GM23248 (cell line): ENCODE data around the gene CREB3L2. TPM values are rescaled to one million over a fixed set of nuclear protein-coding genes. Genes with fewer than 3 reads are reported as not detected.

Source experiments
- DNase-seq: peaks from one replicate; pipeline ENCODE4 v3.0.0-alpha.2; 2015
- H2AFZ ChIP-seq: fragments of 200-600 bp; sonication (generic); 2 replicates; pipeline ENCODE4 v1.6.1; 2016; ENCODE audit warnings: antibody characterized with exemption
- H3F3A ChIP-seq: fragments of 200-600 bp; sonication (generic); 2 replicates; pipeline ENCODE4 v1.6.1; 2016; ENCODE audit warnings: mild to moderate bottlenecking, antibody characterized with exemption, mixed run types; ENCODE audit not compliant: insufficient read depth
- H3K27ac ChIP-seq: fragments of 200-600 bp; sonication (generic); 2 replicates; pipeline ENCODE4 v1.5.1; 2016; ENCODE audit warnings: mild to moderate bottlenecking
- H3K27me3 ChIP-seq: fragments of 200-600 bp; sonication (generic); replicated peaks from 2 replicates; pipeline ENCODE4 v1.6.1; 2016; ENCODE audit warnings: mild to moderate bottlenecking; ENCODE audit not compliant: insufficient read depth
- H3K36me3 ChIP-seq: fragments of 200-600 bp; sonication (generic); 2 replicates; pipeline ENCODE4 v1.6.1; 2016; ENCODE audit warnings: low read depth, mild to moderate bottlenecking
- H3K4me1 ChIP-seq: fragments of 200-600 bp; sonication (generic); 2 replicates; pipeline ENCODE4 v1.6.1; 2016; ENCODE audit warnings: mild to moderate bottlenecking; ENCODE audit not compliant: insufficient read depth
- H3K4me2 ChIP-seq: fragments of 200-600 bp; sonication (generic); one replicate; pipeline ENCODE4 v1.6.1; 2016; ENCODE audit warnings: mild to moderate bottlenecking; ENCODE audit not compliant: unreplicated experiment
- H3K4me3 ChIP-seq: fragments of 200-600 bp; sonication (generic); 2 replicates; pipeline ENCODE4 v1.5.1; 2016; ENCODE audit warnings: mild to moderate bottlenecking
- H3K79me2 ChIP-seq: fragments of 200-600 bp; sonication (generic); 2 replicates; pipeline ENCODE4 v1.6.1; 2016; ENCODE audit warnings: mild to moderate bottlenecking; ENCODE audit not compliant: insufficient read depth
- H3K9ac ChIP-seq: fragments of 200-600 bp; sonication (generic); 2 replicates; pipeline ENCODE4 v1.6.1; 2016; ENCODE audit warnings: mild to moderate bottlenecking
- H3K9me2 ChIP-seq: fragments of 200-600 bp; sonication (generic); 2 replicates; pipeline ENCODE4 v1.6.1; 2016; ENCODE audit warnings: mixed run types, mild to moderate bottlenecking, moderate library complexity; ENCODE audit not compliant: insufficient read depth
- H3K9me3 ChIP-seq: fragments of 200-600 bp; sonication (generic); one replicate; pipeline ENCODE4 v1.6.1; 2017; ENCODE audit warnings: low read depth
- H4K20me1 ChIP-seq: fragments of 200-600 bp; sonication (generic); 2 replicates; pipeline ENCODE4 v1.6.0; 2016; ENCODE audit not compliant: insufficient read depth
- EZH2 ChIP-seq: fragments of 200-600 bp; sonication (generic); IDR thresholded peaks from 2 replicates; pipeline ENCODE4 v1.6.1; 2018; ENCODE audit warnings: antibody characterized with exemption, mild to moderate bottlenecking; ENCODE audit not compliant: insufficient read depth, poor library complexity, severe bottlenecking
- EZH2phosphoT487 ChIP-seq: fragments of 200-600 bp; sonication (generic); IDR thresholded peaks from 2 replicates; pipeline ENCODE4 v1.6.1; 2018; ENCODE audit warnings: antibody characterized with exemption, moderate library complexity, mild to moderate bottlenecking, low read depth; ENCODE audit not compliant: insufficient read depth
- WGBS, 2 experiments: methylation state at CpG; one replicate each; pipeline ENCODE4 v1.1.6; 2015 to 2017; ENCODE audit warnings: low lambda C conversion rate in 2 of 2, low coverage in 1 of 2; ENCODE audit errors: missing lambda C conversion rate in 2 of 2; 5-methylcytosine and 5-hydroxymethylcytosine counted together
- in situ Hi-C: fragments of 300-500 bp; cut with MboI; formaldehyde crosslinking; loops from 2 replicates; pipeline ENCODE4 v1.15.0; 2020
- polyA plus RNA-seq: library from polyadenylated mRNA; unstranded; fragments of >200 nt; fragmentation: Nextera tagmentation; extraction: Ambion mirVana; gene quantifications from 2 replicates; pipeline ENCODE4 v1.2.1, GENCODE V29; 2016
- total RNA-seq: library from RNA; depleted of rRNA; stranded (reverse); fragments of >200 nt; shearing (Covaris generic); gene quantifications from 2 replicates; pipeline ENCODE4 v1.2.3, GENCODE V29; 2014

Gene CREB3L2
- total and polyA plus RNA-seq, 2 experiments from 2014 or later, result 43.7 to 53.7 TPM

- H3K79me2 ChIP-seq, result peaks cover 34% of the 10 kb centered on the region
- no peaks in the 10 kb centered on the region for H3K9me3 ChIP-seq
- WGBS, 2 experiments, result 98 to 99% methylated on average over 4 of the region's 4 CpGs
- H3K36me3 ChIP-seq, result no peaks in the 10 kb centered on the region
- H4K20me1 ChIP-seq, result no peaks in the 10 kb centered on the region
- in situ Hi-C loops, result no loop called here
- H3K9me2 ChIP-seq, result no peaks in the 10 kb centered on the region
- H3K4me1 ChIP-seq, result peaks cover 13% of the 10 kb centered on the region
- no peaks in the 10 kb centered on the region for H3K27me3 ChIP-seq
- H3K4me3 ChIP-seq, result no peak overlapping the region
- no peak overlapping the region for H3K27ac ChIP-seq
- no peak overlapping the region for H3K9ac ChIP-seq
- peaks cover 19% of the 10 kb centered on the region for H3F3A ChIP-seq
- DNase-seq, result no peak
- no peak for TF ChIP-seq EZH2
- no peak for TF ChIP-seq EZH2phosphoT487
- peak overlapping the region; percentile 13; the same call in 1 of the 2 replicates for H2AFZ ChIP-seq
- no peak overlapping the region for H3K4me2 ChIP-seq
These were observed 2.2 kb upstream of the CREB3L2 start for GRCh38 chr7:138004046-138004445.

GRCh38 chr7:138002828-138003189 lies 923 bp upstream of the CREB3L2 start:
- H4K20me1 ChIP-seq, result no peaks in the 10 kb centered on the region
- peaks cover 46% of the 10 kb centered on the region for H3K79me2 ChIP-seq
- H3K9me3 ChIP-seq, result no peaks in the 10 kb centered on the region
- H3K9ac ChIP-seq, result peak overlapping the region; percentile 47
- TF ChIP-seq EZH2phosphoT487 (no peak), EZH2 (no peak)
- no peaks in the 10 kb centered on the region for H3K9me2 ChIP-seq
- no peak for DNase-seq
- peak overlapping the region; percentile 53 for H3K4me3 ChIP-seq
- no peaks in the 10 kb centered on the region for H3K27me3 ChIP-seq
- peak overlapping the region; percentile 27; the same call in 1 of the 2 replicates for H3K27ac ChIP-seq
- H2AFZ ChIP-seq, result peak overlapping the region; percentile 81
- 74 to 77% methylated on average over 6 of the region's 6 CpGs for WGBS, 2 experiments
- peak overlapping the region; percentile 39 for H3K4me2 ChIP-seq
- H3F3A ChIP-seq, result peaks cover 30% of the 10 kb centered on the region
- H3K4me1 ChIP-seq, result peaks cover 22% of the 10 kb centered on the region
- no peaks in the 10 kb centered on the region for H3K36me3 ChIP-seq
- in situ Hi-C loops, result no loop called here

DNA sequence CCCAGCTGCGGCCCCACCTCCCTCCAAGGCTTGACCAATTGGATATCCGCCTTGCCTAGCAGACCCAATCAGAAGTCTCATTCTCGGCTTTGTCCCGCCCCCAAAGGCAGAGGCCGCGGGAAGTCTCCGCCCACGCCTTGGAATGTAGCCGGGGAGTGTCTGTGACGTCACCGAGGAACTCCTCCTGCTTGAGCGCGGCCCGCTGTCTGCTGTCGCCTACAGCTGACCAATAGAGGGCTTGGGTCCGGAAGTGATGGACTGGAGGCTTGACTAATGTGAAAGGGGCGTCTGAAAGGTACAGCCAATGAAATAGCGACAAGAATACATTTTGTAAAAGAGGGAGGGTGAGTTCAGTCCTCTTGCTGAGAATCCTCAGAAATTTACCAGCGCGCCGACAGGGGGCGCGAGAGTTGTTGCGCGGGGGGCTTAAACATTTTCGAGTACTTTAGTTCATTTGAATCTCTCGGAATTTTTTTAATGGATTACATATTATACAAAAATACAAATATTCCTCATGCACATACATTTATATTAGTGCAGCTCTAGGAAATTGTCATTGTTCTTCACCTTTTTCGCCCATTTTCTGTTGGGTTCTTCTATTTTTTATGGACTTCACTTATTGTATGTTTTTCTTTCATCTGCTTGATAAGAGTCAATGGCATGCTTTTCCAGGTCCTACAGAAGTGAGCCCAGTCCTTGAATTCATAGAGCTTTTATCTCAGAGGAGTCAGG lies 376 bp upstream of the CREB3L2 start:
- peaks cover 27% of the 10 kb centered on the region for H3K4me1 ChIP-seq
- H3K4me3 ChIP-seq, result peak overlapping the region; percentile 89
- H4K20me1 ChIP-seq, result no peaks in the 10 kb centered on the region
- H3K79me2 ChIP-seq, result peaks cover 52% of the 10 kb centered on the region
- 2 to 3% methylated on average over 28 of the region's 28 CpGs for WGBS, 2 experiments
- peak; percentile 99 for DNase-seq
- peak overlapping the region; percentile 39 for H3K4me2 ChIP-seq
- no peaks in the 10 kb centered on the region for H3K9me3 ChIP-seq
- H3K9ac ChIP-seq, result peak overlapping the region; percentile 99
- H2AFZ ChIP-seq, result peak overlapping the region; percentile 81
- no peaks in the 10 kb centered on the region for H3K36me3 ChIP-seq
- no peaks in the 10 kb centered on the region for H3K27me3 ChIP-seq
- H3F3A ChIP-seq, result peaks cover 30% of the 10 kb centered on the region
- H3K9me2 ChIP-seq, result no peaks in the 10 kb centered on the region
- TF ChIP-seq EZH2, result no peak
- no peak for TF ChIP-seq EZH2phosphoT487
- in situ Hi-C loops, result no loop called here
- peak overlapping the region; percentile 96 for H3K27ac ChIP-seq

DNA sequence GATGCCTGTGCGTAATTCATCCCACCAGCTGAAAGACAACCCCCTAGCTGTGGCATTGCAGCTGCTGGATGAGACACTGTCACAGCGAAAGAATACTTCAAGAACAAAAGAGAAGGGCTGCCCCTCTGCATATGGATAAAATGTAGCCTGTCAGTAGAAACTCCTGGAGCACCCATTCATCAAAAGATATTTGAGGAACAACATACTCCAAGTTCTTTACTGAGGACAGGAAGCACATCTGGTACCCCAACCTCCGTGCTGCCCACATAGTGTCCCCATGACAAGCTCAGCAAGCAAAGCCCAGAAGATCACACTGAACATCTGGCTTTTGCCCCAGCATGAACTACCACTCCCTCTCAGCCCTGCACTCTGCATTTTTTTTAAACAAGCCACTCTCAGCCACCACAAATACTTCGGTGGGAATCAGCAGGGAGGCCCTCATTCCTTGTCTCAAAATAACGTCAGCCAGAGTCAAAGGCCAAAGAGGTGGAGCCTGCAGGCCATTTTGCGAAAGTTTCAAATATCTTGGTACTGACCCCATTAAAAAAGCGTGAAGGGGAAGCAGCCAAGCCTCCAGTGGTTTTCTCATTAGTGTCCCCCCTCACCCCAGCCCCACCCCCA lies 1.7 kb downstream of the CREB3L2 start:
- Histone ChIP-seq H3F3A (peaks cover 46% of the 10 kb centered on the region), H3K9me2 (no peaks in the 10 kb centered on the region), H4K20me1 (no peaks in the 10 kb centered on the region), H3K4me1 (peaks cover 39% of the 10 kb centered on the region), H2AFZ (no peak overlapping the region), H3K27me3 (no peaks in the 10 kb centered on the region), H3K9ac (peak overlapping the region; percentile 99), H3K27ac (peak overlapping the region; percentile 96), H3K4me3 (peak overlapping the region; percentile 89), H3K9me3 (no peaks in the 10 kb centered on the region), H3K4me2 (peak overlapping the region; percentile 98), H3K36me3 (no peaks in the 10 kb centered on the region), H3K79me2 (peaks cover 72% of the 10 kb centered on the region)
- TF ChIP-seq EZH2phosphoT487, result no peak
- TF ChIP-seq EZH2, result no peak
- peak; percentile 95 for DNase-seq
- 4% methylated on average over 7 of the region's 7 CpGs for WGBS, 2 experiments
- in situ Hi-C loops, result no loop called here
